OCI-LY1 (cell line): Measurements from ENCODE around the gene NEAT1.

ENCODE experiments used
- H2AFZ ChIP-seq: fragments of 200-600 bp; sonication (generic), shearing (Covaris generic); 2 replicates; pipeline ENCODE4 v1.6.0; 2014; ENCODE audit warnings: antibody characterized with exemption, mild to moderate bottlenecking, low read length
- H3F3A ChIP-seq: fragments of 200-600 bp; sonication (generic), shearing (Covaris generic); 2 replicates; pipeline ENCODE4 v1.6.0; 2014; ENCODE audit warnings: mild to moderate bottlenecking, antibody characterized with exemption, low read length, moderate library complexity; ENCODE audit not compliant: insufficient read depth
- H3K27ac ChIP-seq: fragments of 200-600 bp; sonication (generic); 2 replicates; pipeline ENCODE4 v1.5.1; 2014; ENCODE audit warnings: low read length, mixed run types, mild to moderate bottlenecking, low read depth; ENCODE audit not compliant: poor library complexity, severe bottlenecking
- H3K27me3 ChIP-seq: fragments of 200-600 bp; sonication (generic); 2 replicates; pipeline ENCODE4 v1.6.0; 2014; ENCODE audit warnings: antibody characterized with exemption, mild to moderate bottlenecking, low read length, moderate library complexity; ENCODE audit not compliant: insufficient read depth
- H3K36me3 ChIP-seq: fragments of 200-600 bp; sonication (generic); 2 replicates; pipeline ENCODE4 v1.6.1; 2014; ENCODE audit warnings: mild to moderate bottlenecking, antibody characterized with exemption, low read length, moderate library complexity, mixed read lengths; ENCODE audit not compliant: insufficient read depth
- H3K4me1 ChIP-seq: fragments of 200-600 bp; sonication (generic); 2 replicates; pipeline ENCODE4 v1.5.1; 2014; ENCODE audit warnings: mild to moderate bottlenecking, low read length, moderate library complexity; ENCODE audit not compliant: insufficient read depth, severe bottlenecking
- H3K4me2 ChIP-seq: fragments of 200-600 bp; sonication (generic), shearing (Covaris generic); 2 replicates; pipeline ENCODE4 v1.6.1; 2014; ENCODE audit warnings: low read length
- H3K4me3 ChIP-seq: fragments of 200-600 bp; sonication (generic); 2 replicates; pipeline ENCODE4 v1.5.1; 2014; ENCODE audit warnings: low read length, low read depth, mild to moderate bottlenecking, mixed read lengths; ENCODE audit not compliant: poor library complexity, severe bottlenecking
- H3K79me2 ChIP-seq: fragments of 200-600 bp; shearing (Covaris generic); 2 replicates; pipeline ENCODE4 v1.6.1; 2016; ENCODE audit warnings: mixed run types, low read length, mixed read lengths; ENCODE audit not compliant: insufficient read depth
- H3K9ac ChIP-seq: fragments of 200-600 bp; sonication (generic), shearing (Covaris generic); 2 replicates; pipeline ENCODE4 v1.6.1; 2014; ENCODE audit warnings: mild to moderate bottlenecking, low read length, mixed read lengths
- H3K9me2 ChIP-seq: fragments of 200-600 bp; sonication (generic), shearing (Covaris generic); 2 replicates; pipeline ENCODE4 v1.6.1; 2014; ENCODE audit warnings: low read depth, mild to moderate bottlenecking, low read length, mixed read lengths
- H3K9me3 ChIP-seq: fragments of 200-600 bp; shearing (Covaris generic); 2 replicates; pipeline ENCODE4 v1.6.1; 2014; ENCODE audit warnings: low read length, mixed read lengths
- H4K20me1 ChIP-seq: fragments of 200-600 bp; sonication (generic), shearing (Covaris generic); 2 replicates; pipeline ENCODE4 v1.6.0; 2016; ENCODE audit warnings: mild to moderate bottlenecking, low read length; ENCODE audit not compliant: insufficient read depth
- CTCF ChIP-seq: fragments of 200-600 bp; sonication (generic), shearing (Covaris generic); IDR thresholded peaks from 2 replicates; pipeline ENCODE4 v1.5.1; 2017; ENCODE audit warnings: mild to moderate bottlenecking, antibody characterized with exemption, low read length, moderate library complexity, mixed read lengths
- EZH2 ChIP-seq: fragments of 200-600 bp; sonication (generic), shearing (Covaris generic); IDR thresholded peaks from 2 replicates; pipeline ENCODE4 v1.8.0; 2017; ENCODE audit warnings: borderline replicate concordance, mixed run types, mild to moderate bottlenecking, antibody characterized with exemption, low read length, moderate library complexity, mixed read lengths

NEAT1 gene

GRCh38 chr11:65486570-65487466 is 64.2 kb downstream of the NEAT1 start:
- Histone ChIP-seq H4K20me1 (no peaks in the 10 kb centered on the region), H2AFZ (no peak overlapping the region), H3K27ac (peak overlapping the region; percentile 78), H3K9me2 (no peaks in the 10 kb centered on the region), H3F3A (no peaks in the 10 kb centered on the region), H3K79me2 (no peaks in the 10 kb centered on the region), H3K27me3 (no peaks in the 10 kb centered on the region), H3K9ac (0 out of 2 replicates have a peak overlapping the region, but pooled peaks have one; percentile 15), H3K36me3 (no peaks in the 10 kb centered on the region), H3K4me2 (peak overlapping the region; percentile 61), H3K4me3 (peak overlapping the region; percentile 2), H3K4me1 (peaks cover 76% of the 10 kb centered on the region), H3K9me3 (no peaks in the 10 kb centered on the region)
- no peak for TF ChIP-seq EZH2
- TF ChIP-seq CTCF: no peak

- H3K4me3 ChIP-seq: peak overlapping the region; percentile 35
- no peaks in the 10 kb centered on the region for H4K20me1 ChIP-seq
- H3K9me2 ChIP-seq: no peaks in the 10 kb centered on the region
- peak overlapping the region; percentile 44; the same call in 1 of the 2 replicates for H3K9ac ChIP-seq
- H3K27ac ChIP-seq: peak overlapping the region; percentile 78
- peak overlapping the region; percentile 61 for H3K4me2 ChIP-seq
- no peaks in the 10 kb centered on the region for H3F3A ChIP-seq
- H3K9me3 ChIP-seq: no peaks in the 10 kb centered on the region
- no peaks in the 10 kb centered on the region for H3K79me2 ChIP-seq
- no peak for TF ChIP-seq EZH2
- peak; percentile 44; the same call in 1 of the 2 replicates for TF ChIP-seq CTCF
- no peaks in the 10 kb centered on the region for H3K36me3 ChIP-seq
- H2AFZ ChIP-seq: no peak overlapping the region
- no peaks in the 10 kb centered on the region for H3K27me3 ChIP-seq
- H3K4me1 ChIP-seq: peaks cover 84% of the 10 kb centered on the region
Observed at GRCh38 chr11:65487467-65488272, 65.1 kb downstream of the NEAT1 start.

- Histone ChIP-seq H3F3A (no peaks in the 10 kb centered on the region), H3K9me2 (no peaks in the 10 kb centered on the region), H2AFZ (no peak overlapping the region), H3K4me2 (peak overlapping the region; percentile 61), H3K4me1 (peaks cover 86% of the 10 kb centered on the region), H4K20me1 (no peaks in the 10 kb centered on the region), H3K27ac (peak overlapping the region; percentile 78), H3K27me3 (no peaks in the 10 kb centered on the region), H3K9me3 (no peaks in the 10 kb centered on the region), H3K9ac (peak overlapping the region; percentile 44; the same call in 1 of the 2 replicates), H3K36me3 (no peaks in the 10 kb centered on the region), H3K4me3 (peak overlapping the region; percentile 35), H3K79me2 (no peaks in the 10 kb centered on the region)
- TF ChIP-seq CTCF (no peak), EZH2 (no peak)
Observed at GRCh38 chr11:65488273-65489034, 65.9 kb downstream of the NEAT1 start.
